Ishikawa (cell line): ENCODE results near the gene RALGPS1.

Source experiments
- CEBPB ChIP-seq: IDR thresholded peaks from 2 replicates; pipeline ENCODE4 v1.6.1; 2012
- EGR1 ChIP-seq: IDR thresholded peaks from 2 replicates; pipeline ENCODE4 v1.6.1; 2012
- EP300 ChIP-seq: IDR thresholded peaks from 2 replicates; pipeline ENCODE4 v1.6.1; 2012; ENCODE audit warnings: borderline replicate concordance
- FOXM1 ChIP-seq: IDR thresholded peaks from 2 replicates; pipeline ENCODE4 v1.6.1; 2012; ENCODE audit warnings: low read depth, borderline replicate concordance
- MAX ChIP-seq: IDR thresholded peaks from 2 replicates; pipeline ENCODE4 v1.6.1; 2012
- RAD21 ChIP-seq: IDR thresholded peaks from 2 replicates; pipeline ENCODE4 v1.6.1; 2012; ENCODE audit warnings: low read depth
- TAF1 ChIP-seq: IDR thresholded peaks from 2 replicates; pipeline ENCODE4 v1.6.1; 2012; ENCODE audit warnings: low read depth, mild to moderate bottlenecking
- ZBTB7A ChIP-seq: IDR thresholded peaks from 2 replicates; pipeline ENCODE4 v1.6.1; 2012; ENCODE audit warnings: low read depth
- TF ChIP-seq, protein P1 (sequence below): IDR thresholded peaks from 2 replicates; pipeline ENCODE4 v1.6.1; 2012

- TF ChIP-seq CEBPB (no peak), ZBTB7A (no peak), EGR1 (no peak), TAF1 (no peak), MAX (no peak), RAD21 (no peak), EP300 (no peak), FOXM1 (no peak)
- TF ChIP-seq, protein P1, sequence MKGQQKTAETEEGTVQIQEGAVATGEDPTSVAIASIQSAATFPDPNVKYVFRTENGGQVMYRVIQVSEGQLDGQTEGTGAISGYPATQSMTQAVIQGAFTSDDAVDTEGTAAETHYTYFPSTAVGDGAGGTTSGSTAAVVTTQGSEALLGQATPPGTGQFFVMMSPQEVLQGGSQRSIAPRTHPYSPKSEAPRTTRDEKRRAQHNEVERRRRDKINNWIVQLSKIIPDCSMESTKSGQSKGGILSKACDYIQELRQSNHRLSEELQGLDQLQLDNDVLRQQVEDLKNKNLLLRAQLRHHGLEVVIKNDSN, result no peak
Measured at GRCh38 chr9:127210851-127211730, 296.5 kb downstream of the RALGPS1 start.
